GM12872 (cell line): ENCODE results near the gene GLIPR2.

ENCODE experiments used
- TF ChIP-seq, protein P1 (sequence below): IDR thresholded peaks from 3 replicates; pipeline ENCODE4 v1.5.1; 2011; ENCODE audit warnings: low read depth, mild to moderate bottlenecking, low read length, moderate library complexity; ENCODE audit not compliant: insufficient read depth

GLIPR2 gene

DNA sequence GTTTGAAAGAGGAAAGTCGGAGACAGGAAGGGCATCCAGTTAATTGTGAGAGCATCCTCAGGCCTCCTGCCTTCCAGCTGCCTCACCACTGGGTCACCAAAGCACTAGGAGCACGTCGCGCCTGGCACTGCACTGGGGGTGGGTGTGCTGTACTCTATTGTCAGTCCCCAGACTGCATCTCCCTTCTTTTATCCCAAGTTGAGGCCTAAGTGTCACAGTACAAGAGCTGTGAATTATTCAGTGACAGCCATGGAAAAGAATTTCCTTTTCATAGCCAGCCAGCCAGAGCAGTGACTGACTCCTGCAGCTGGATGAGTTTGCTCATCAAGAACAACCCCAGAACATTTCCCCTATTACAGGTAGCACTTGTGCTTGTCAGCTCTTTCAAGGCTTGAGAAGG, 70.5 kb downstream of the GLIPR2 start:
- TF ChIP-seq, protein P1, sequence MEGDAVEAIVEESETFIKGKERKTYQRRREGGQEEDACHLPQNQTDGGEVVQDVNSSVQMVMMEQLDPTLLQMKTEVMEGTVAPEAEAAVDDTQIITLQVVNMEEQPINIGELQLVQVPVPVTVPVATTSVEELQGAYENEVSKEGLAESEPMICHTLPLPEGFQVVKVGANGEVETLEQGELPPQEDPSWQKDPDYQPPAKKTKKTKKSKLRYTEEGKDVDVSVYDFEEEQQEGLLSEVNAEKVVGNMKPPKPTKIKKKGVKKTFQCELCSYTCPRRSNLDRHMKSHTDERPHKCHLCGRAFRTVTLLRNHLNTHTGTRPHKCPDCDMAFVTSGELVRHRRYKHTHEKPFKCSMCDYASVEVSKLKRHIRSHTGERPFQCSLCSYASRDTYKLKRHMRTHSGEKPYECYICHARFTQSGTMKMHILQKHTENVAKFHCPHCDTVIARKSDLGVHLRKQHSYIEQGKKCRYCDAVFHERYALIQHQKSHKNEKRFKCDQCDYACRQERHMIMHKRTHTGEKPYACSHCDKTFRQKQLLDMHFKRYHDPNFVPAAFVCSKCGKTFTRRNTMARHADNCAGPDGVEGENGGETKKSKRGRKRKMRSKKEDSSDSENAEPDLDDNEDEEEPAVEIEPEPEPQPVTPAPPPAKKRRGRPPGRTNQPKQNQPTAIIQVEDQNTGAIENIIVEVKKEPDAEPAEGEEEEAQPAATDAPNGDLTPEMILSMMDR: no peak

DNA sequence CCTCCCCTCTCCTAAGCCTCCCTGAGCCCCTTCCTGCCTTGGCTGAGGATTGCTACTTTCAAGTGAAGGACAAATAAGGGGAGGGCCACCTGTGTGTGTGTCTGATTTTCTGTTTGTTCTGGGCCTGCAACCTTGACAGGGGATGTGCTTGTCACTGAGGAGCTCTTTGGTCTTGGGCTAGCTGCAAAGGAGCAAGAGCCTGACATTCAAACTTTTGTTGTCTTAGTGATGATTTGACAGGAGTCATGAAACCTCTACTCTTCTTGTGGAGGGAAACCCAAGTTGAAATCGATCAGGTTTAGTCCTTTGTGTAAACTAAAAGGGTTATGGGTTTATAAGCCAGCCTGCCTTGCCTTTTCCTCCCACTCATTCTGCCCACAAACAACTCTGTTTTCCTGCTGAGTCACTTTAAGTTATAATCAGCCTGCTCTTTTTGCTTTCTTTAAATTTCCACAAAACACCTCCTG, 71.0 kb downstream of the GLIPR2 start:
- TF ChIP-seq, protein P1: no peak

DNA sequence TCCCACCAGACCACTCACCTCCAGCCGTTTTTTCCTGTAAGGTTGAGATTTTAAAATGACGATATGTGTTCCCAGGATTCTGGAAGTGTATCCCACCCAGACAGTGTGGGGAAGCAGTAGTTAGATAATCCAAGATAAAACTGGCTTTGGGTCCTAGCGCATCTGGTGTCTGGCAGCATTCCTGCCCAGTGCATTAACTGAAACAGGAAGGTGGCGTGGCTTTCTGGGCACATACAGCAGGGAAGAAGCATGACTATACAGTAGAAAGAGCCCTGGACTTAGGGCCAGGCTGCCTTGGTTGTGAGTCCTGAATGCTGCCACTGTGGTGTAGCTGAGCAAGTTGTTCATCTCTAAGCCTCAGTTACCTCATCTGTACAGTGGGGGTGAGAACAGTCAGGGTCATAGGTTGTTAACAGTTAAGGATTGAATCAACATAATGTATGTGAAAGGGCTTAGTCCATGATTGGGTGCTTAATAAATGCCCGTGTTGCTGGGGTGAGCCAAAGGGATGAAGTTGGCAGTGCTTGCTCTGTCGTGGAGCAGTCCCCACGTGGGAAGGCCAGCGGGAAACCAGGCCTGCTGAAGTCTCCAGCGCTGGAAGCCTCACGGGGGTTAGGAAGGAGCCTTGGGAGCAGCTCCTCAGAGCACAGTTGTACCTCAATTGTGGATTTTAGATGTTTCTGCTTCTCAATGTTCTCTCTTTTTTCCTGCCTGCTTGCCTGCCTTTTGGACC, 72.2 kb downstream of the GLIPR2 start:
- TF ChIP-seq, protein P1: no peak

DNA sequence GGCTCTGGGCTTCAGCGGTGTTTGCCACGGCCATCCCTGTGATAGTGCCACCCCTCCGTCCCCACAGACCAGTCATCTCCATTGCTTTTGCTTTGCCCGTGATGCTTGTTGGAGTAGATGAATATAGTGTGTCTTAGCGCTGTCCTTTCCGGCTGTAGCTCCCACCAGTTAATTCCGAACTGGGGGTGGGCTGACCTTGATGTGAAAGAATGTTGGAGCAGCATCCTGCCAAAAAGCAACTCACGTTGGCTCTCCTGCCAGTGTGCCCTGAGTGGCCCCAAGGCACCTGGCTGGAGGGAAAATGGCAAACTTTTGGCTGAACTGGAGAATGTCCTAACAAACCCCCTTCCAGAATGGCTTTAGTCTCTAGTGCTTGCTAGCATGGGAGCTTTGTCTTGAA, 74.2 kb downstream of the GLIPR2 start:
- TF ChIP-seq, protein P1: no peak

DNA sequence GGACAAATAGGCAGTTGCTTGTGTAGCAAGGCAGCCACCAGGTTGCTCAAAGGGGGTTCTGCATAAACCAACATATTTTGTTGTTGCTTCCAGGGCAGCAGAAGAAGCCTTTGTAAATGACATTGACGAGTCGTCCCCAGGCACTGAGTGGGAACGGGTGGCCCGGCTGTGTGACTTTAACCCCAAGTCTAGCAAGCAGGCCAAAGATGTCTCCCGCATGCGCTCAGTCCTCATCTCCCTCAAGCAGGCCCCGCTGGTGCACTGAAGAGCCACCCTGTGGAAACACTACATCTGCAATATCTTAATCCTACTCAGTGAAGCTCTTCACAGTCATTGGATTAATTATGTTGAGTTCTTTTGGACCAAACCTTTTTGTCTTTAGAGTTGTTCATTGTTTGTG, 75.0 kb downstream of the GLIPR2 start:
- TF ChIP-seq, protein P1: no peak

DNA sequence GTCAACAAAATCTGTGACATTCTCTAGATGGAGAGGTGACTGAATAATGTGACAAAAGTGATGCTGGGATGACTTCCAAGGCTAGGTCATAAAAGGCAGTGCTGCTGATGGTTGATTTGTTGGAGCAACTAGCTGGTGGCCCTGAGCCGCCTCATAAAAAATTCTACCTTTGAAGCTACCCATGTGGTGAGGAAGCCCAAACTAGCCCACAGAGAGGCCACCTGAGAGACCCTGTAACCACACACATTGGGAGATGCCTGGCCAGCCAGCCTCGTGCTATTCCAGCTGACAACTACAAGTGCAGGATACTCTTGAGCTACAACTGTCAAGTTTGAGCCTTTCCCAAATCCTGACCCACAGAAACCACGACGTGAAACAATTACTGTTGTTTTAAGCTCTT, 76.9 kb downstream of the GLIPR2 start:
- TF ChIP-seq, protein P1: no peak
